ENCODE data around the gene UBE2E2.
"Not testable (repeated sequence)": the region's sequence is repeated elsewhere in the genome, so short reads cannot be mapped to it uniquely, and the experiment has no call there.

Gene UBE2E2

GRCh38 chr3:23592961-23593931, 390.1 kb downstream of the UBE2E2 start:
- DNase-seq = no peak

- no peak for DNase-seq
Measured at GRCh38 chr3:23594066-23594465, 390.9 kb downstream of the UBE2E2 start.

GRCh38 chr3:23594894-23595670, 392.0 kb downstream of the UBE2E2 start:
- no peak for DNase-seq

- no peak for DNase-seq
Measured at GRCh38 chr3:23595851-23596250, 392.7 kb downstream of the UBE2E2 start.

GRCh38 chr3:23600167-23600871, 397.2 kb downstream of the UBE2E2 start:
- DNase-seq = no peak

GRCh38 chr3:23601091-23601822, 398.1 kb downstream of the UBE2E2 start:
- DNase-seq = no peak

GRCh38 chr3:23602971-23603370, 399.8 kb downstream of the UBE2E2 start:
- DNase-seq = no peak

GRCh38 chr3:23607184-23607847, 404.2 kb downstream of the UBE2E2 start:
- no peak for DNase-seq

- no peak for DNase-seq
Measured at GRCh38 chr3:23608650-23609049, 405.5 kb downstream of the UBE2E2 start.

- DNase-seq = no peak
Measured at GRCh38 chr3:23611737-23612295, 408.7 kb downstream of the UBE2E2 start.

GRCh38 chr3:23612296-23612891, 409.3 kb downstream of the UBE2E2 start:
- no peak for DNase-seq

- DNase-seq = no peak
Measured at GRCh38 chr3:23615068-23615467, 411.9 kb downstream of the UBE2E2 start.

GRCh38 chr3:23618475-23618874, 415.3 kb downstream of the UBE2E2 start:
- DNase-seq = not testable (repeated sequence)

- DNase-seq = no peak
Measured at GRCh38 chr3:23619705-23620637, 416.8 kb downstream of the UBE2E2 start.

- no peak for DNase-seq
Measured at GRCh38 chr3:23620638-23621015, 417.5 kb downstream of the UBE2E2 start.

GRCh38 chr3:23623844-23624243, 420.7 kb downstream of the UBE2E2 start:
- DNase-seq = no peak

- DNase-seq = no peak
Measured at GRCh38 chr3:23624305-23624704, 421.2 kb downstream of the UBE2E2 start.

- DNase-seq = no peak
Measured at GRCh38 chr3:23626442-23626841, 423.3 kb downstream of the UBE2E2 start.

- DNase-seq = no peak
Measured at GRCh38 chr3:23629181-23629894, 426.2 kb downstream of the UBE2E2 start.
